GM23248 (cell line): ENCODE data around the gene SLC35F3.

Experiments used
- EZH2 ChIP-seq: fragments of 200-600 bp; sonication (generic); IDR thresholded peaks from 2 replicates; pipeline ENCODE4 v1.6.1; 2018; ENCODE audit warnings: antibody characterized with exemption, mild to moderate bottlenecking; ENCODE audit not compliant: insufficient read depth, poor library complexity, severe bottlenecking
- EZH2phosphoT487 ChIP-seq: fragments of 200-600 bp; sonication (generic); IDR thresholded peaks from 2 replicates; pipeline ENCODE4 v1.6.1; 2018; ENCODE audit warnings: antibody characterized with exemption, moderate library complexity, mild to moderate bottlenecking, low read depth; ENCODE audit not compliant: insufficient read depth

DNA sequence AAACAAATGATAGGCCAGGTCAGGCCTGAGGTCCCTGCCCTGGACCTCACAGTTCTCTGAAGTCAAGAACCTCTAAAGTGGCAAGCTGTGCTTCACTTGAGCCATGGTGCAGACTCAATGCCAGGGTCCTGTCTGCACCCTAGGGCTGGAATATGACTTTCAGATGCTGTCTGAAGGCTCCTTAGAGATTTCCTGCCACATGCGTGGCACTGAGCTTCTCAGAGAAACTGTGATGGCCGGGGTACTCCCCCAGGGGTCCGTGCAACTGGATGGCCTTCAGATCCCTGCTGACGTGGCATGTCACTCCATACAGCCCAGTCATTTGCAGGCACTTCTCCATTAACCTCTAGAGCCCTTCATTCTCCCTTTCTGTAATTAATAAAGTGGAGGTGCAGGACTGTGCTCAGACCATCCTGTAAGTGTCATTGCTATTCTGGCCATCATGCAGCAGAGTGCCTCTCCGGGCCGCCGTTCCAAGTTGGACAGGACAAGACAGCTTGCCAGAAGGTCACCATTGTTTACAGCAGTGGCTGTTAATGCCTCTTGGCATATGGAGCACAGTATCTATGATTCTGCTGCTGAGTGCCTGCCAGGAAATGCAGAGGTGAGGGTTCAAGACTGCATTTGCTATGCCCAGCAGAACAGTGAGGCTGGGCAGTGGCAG, 263.7 kb downstream of the SLC35F3 start:
- TF ChIP-seq EZH2 (no peak), EZH2phosphoT487 (no peak)
